Sigmoid colon (tissue), 4 donors: Measurements from ENCODE around the gene CX3CL1.
A peak's percentile ranks its signal among the peaks of the same experiment; 100 is the strongest.

Experiments used
- CTCF ChIP-seq, 4 experiments: fragments of 450-650 bp in 3 of 4; fragments of 200-600 bp in 1 of 4; IDR thresholded peaks; one replicate each; pipeline ENCODE4 v1.5.1; 2016 to 2019; ENCODE audit warnings: antibody characterized with exemption in 4 of 4, mild to moderate bottlenecking in 3 of 4, moderate library complexity in 2 of 4
- POLR2AphosphoS5 ChIP-seq, 4 donors: sonication (generic); formaldehyde crosslinking; IDR thresholded peaks; one replicate each; pipeline ENCODE4 v1.6.1; 2017; ENCODE audit warnings: antibody characterized with exemption in 4 of 4

- TF ChIP-seq CTCF (IDR thresholded peaks at IDR 0.05) (no peak), POLR2AphosphoS5 (IDR thresholded peaks at IDR 0.05) (peak in 3 of 4 donors; percentile 39 to 48 (median 43))
Observed at GRCh38 chr16:57383276-57384247, 11.3 kb downstream of the CX3CL1 start.
